ENCODE data around the gene PNPLA6.

GRCh38 chr19:7526059-7526929 lies 9.2 kb upstream of the PNPLA6 start:
- TF ChIP-seq CTCF (IDR thresholded peaks at IDR 0.05), result no peak
- no peak for TF ChIP-seq POLR2A (IDR thresholded peaks at IDR 0.05)

Measured in heart left ventricle (tissue), 13 donors.